ENCODE results near the gene PBX1. TPM values are rescaled to one million over a fixed set of nuclear protein-coding genes. Genes with fewer than 3 reads are reported as not detected.
A peak's percentile ranks its signal among the peaks of the same experiment; 100 is the strongest.

The PBX1 gene
- total RNA-seq, 1 donor from 2014 or later: 9.5 TPM

DNA sequence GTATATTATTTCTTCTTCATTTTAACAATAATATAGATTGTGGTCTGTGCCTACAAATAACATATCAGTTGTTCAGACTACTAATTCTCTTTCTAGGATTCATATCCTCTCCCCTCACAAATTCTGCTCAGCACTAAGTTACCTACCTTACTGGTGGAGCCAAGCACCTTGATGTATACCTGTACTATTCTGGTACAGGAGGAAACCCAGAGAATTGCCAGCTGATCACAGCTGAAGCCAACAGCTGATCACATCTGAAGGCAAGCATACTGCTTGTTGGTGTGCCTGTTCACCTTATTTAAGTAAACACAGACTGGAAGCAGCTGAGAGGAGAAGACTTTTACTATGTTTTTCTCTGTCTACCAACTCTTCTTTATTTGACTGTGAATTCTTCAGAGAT lies 101.8 kb downstream of the PBX1 start:
- no peak for ATAC-seq

DNA sequence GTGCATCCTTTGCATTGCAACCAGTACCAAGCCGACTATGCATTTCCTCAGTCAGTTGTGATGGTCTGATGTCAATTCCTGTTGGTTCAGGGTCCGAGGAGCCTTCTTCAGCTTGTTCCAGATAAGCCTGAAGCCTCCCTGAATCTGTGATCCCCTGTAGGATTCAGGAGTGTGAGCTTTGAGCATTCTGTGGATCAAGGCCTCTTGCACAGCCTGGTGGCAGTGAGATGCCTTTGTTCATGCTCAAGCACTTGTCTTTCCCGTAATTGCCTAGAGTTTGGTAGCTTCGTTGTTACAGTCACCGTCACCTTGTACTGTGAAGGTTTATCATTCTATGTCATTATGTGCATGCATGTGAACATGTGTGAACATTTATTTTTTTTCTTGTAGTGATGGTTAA lies 103.5 kb downstream of the PBX1 start:
- no peak for DNase-seq (ENCODE audit: low spot score)
- ATAC-seq: no peak

More for the DNA sequence above, 101.8 kb downstream of the PBX1 start:
- no peak for DNase-seq (ENCODE audit: low spot score)

GRCh38 chr1:164662955-164663354 lies 104.0 kb downstream of the PBX1 start:
- DNase-seq (ENCODE audit: low spot score): no peak
- ATAC-seq: no peak

- DNase-seq (ENCODE audit: low spot score) (no peak), ATAC-seq (no peak)
Measured at GRCh38 chr1:164664127-164664526, 105.1 kb downstream of the PBX1 start.

GRCh38 chr1:164667001-164667400 lies 108.0 kb downstream of the PBX1 start:
- ATAC-seq (no peak), DNase-seq (ENCODE audit: low spot score) (no peak)

- DNase-seq (ENCODE audit: low spot score) (no peak), ATAC-seq (no peak)
Measured at GRCh38 chr1:164667600-164667999, 108.6 kb downstream of the PBX1 start.

DNA sequence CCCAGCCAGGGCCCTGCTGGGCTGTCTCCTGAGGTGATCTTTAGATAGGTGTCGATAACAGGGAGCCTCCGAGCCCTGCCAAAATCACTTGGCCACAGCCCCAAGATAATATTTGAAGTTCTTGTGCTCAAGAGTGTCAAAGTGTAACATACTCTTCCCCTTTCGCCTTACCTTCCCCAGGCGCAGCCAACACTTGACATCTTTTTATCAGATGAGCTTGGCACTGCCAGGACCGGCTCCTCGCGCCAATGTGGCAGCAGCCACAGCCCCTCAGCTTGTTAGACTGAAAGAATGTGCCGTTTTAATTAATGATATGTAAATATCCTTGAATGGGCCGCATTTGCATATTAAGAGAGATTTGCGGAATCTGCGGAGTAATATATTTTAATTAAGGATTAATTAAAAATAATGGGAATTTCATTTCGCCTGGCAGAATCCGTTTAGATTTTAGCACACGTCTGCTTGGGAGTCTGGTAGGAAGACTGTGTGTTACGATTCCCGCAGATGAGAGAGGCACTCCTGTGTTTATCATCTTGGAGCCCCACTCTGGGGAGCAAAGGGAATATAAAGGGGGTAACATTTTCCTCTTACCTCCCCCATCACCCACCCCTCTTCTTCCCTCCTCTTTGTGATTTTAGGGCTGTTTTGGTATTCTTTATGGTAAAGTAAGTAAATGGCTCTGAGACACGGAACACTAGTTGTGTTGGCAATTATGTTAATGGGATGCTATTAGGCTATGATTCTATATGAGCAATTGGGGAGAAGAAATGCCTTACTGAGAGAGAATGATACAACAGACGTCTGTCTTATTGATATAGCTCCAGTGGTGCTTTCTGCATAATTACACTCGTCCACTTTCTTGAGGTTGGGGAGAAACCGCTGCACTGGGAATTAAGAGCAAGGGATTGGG lies 109.8 kb downstream of the PBX1 start:
- ATAC-seq (no peak), DNase-seq (ENCODE audit: low spot score) (no peak)

- ATAC-seq (no peak), DNase-seq (ENCODE audit: low spot score) (no peak)
Measured at GRCh38 chr1:164670026-164670425, 111.0 kb downstream of the PBX1 start.

GRCh38 chr1:164670786-164671185 lies 111.8 kb downstream of the PBX1 start:
- DNase-seq (ENCODE audit: low spot score): no peak
- ATAC-seq: no peak

GRCh38 chr1:164671323-164671965 lies 112.5 kb downstream of the PBX1 start:
- DNase-seq (ENCODE audit: low spot score) (no peak), ATAC-seq (no peak)

GRCh38 chr1:164671966-164672571 lies 113.1 kb downstream of the PBX1 start:
- DNase-seq (ENCODE audit: low spot score) (no peak), ATAC-seq (peak; percentile 36)

DNA sequence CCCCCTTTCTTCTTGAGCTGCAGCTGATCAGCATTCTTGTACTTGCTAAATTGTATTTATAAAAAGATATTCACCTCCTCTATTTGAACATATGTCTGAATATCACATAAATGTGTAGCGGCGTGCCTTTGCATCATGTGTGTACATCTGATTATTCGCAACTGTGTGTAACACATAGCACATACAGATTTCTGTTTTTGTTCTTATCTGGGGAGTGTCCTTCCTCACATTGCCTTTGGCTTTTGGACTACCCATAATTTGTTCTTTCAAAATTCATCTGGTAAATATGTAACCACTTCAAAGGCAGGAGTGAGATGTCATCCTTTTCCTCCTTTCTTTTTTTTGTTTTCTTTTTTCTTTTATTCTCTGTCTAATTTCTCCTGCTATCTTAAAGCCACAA lies 113.6 kb downstream of the PBX1 start:
- peak; percentile 44 for ATAC-seq

DNA sequence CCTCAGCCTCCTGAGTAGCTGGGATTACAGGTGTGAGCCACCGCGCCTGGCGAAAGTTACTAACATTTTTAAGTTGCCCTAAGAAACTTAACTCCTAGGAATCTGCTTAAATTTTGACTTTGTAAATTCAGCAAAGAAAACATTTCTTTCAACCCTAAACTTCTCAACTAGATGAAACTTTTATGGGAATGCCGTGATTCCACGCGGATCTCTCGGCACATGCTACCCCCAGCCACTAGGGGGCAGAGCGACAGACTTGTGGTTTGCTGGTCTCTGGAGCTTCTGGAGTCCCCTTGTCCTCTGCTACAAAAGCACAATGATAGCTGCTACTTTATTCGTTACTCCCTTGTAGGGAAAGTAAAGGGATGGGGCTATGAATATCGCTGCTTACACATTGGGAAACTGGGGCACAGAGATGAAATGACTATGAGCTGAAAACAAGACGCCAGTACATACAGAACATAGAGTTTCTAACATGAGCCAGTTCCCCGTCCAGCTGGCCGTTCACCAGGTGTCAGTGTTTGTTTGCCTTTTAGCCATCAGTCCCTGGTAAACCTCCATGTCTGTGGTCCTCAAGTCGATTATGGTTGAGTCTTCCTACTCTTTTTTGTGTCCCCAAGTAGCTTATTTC lies 114.7 kb downstream of the PBX1 start:
- ATAC-seq (peak; percentile 43), DNase-seq (ENCODE audit: low spot score) (no peak)

More for the DNA sequence above, 113.6 kb downstream of the PBX1 start:
- no peak for DNase-seq (ENCODE audit: low spot score)

GRCh38 chr1:164675342-164675904 lies 116.4 kb downstream of the PBX1 start:
- ATAC-seq: no peak
- DNase-seq (ENCODE audit: low spot score): no peak

DNA sequence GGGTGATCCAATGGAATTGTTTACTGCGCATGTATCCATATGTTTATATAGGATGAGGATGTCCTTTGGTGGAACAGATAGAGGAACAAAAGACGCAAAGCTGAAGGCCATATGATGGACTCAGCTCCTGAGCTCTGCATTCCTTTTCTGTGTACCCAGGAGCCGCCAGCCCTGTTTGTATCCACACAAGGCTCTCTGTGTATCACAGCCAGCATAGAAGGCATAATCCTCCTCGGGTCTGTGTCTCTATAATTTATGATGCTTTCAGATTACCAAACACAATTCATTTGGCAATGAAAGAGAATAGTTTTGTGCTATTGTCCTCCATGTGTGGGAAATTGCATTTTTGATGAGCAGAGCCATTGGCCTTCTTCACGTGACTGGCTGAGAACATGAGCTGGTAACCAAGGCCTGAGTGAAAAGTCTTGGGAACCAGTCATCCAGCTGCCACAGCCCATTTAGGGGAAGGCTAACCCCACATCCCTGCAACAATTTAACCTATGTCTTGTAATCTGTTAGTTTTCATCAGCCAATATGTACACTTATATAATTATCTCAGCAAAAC lies 119.2 kb downstream of the PBX1 start:
- ATAC-seq (no peak), DNase-seq (ENCODE audit: low spot score) (no peak)

DNA sequence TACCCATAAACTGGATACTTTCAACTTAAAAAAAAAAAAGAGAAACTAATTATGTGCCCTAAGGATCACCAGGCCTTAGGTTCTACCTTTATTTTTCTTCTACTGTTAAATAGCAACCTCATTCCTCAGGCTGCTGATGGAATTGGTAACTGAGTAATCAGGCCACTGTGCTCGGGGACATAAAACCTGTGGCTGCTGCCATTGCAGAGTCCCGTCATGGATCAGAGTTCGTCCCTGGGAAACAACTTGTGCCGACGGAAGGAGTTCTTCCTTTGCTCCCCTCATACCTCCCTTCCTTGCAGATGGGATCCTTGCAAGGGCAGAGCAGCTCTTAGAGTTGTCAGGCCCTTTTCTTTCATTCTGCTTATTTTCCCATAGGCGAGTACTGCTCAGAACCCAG lies 123.6 kb downstream of the PBX1 start:
- DNase-seq (ENCODE audit: low spot score) (no peak), ATAC-seq (no peak)

GRCh38 chr1:164683235-164683634 lies 124.3 kb downstream of the PBX1 start:
- no peak for DNase-seq (ENCODE audit: low spot score)
- peak; percentile 62 for ATAC-seq

DNA sequence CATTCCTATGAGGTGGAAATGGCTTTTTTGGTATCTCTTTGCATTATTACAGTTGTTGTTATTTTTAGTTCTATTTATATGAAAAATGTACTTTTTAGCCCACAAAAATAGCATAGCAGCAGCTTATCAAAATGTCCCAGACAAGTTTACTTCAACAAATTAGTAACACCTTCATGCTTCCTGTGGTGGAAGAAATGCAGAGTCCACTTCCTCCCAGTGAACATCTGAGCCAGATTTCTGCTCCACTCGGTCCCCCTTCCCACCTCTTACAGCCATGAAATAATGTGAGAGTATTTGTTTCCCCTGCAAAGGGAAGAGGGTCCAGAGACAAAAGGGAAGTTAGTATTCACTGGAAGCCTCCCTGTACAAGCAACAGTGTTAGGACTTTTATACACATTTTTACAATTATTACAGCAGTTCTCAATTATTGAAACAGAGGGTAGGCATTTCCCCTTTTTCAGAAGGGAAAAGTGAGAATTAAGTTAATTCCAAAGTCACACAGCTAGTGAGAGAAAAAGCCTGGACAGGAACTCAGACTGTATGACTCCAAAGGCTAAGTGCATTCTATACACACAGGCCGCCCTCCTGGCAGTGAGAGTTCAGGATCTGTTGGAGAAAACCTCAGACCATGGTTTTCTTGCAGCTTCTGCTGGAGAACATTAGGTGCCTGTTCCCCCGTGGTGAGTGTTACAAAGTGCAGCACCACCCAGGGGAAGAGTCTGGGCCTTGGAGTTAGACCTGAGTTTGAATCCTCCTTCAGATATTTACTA lies 126.5 kb downstream of the PBX1 start:
- ATAC-seq: no peak
- no peak for DNase-seq (ENCODE audit: low spot score)

DNA sequence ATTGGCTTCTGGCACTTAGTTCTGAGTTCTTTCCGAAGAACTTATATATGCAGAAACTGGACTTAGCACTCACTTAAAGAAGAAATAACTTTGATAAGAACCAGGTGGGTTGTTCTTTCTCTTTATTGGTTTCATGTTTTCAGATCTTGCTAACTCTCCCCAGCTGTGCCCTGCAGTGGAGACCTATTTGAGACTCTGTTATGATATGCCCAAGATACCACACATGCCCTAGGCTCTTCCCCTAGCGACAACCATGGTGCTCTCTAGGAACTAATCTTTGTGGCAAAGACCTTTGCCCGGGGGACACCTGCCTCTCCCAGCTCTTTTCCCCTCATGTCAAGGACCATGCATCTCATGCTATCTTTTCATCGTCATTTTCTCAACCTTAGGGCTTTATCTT lies 128.8 kb downstream of the PBX1 start:
- ATAC-seq: no peak
- no peak for DNase-seq (ENCODE audit: low spot score)

- ATAC-seq (no peak), DNase-seq (ENCODE audit: low spot score) (no peak)
Measured at GRCh38 chr1:164688791-164689190, 129.8 kb downstream of the PBX1 start.

Measured in left lobe of liver (tissue), 2 donors.